Mesothelial cell of epicardium (in vitro differentiated cells): ENCODE results near the gene MTMR3. TPM values are rescaled to one million over a fixed set of nuclear protein-coding genes. Genes with fewer than 3 reads are reported as not detected.
A peak's percentile ranks its signal among the peaks of the same experiment; 100 is the strongest.
"Not testable (repeated sequence)": the region's sequence is repeated elsewhere in the genome, so short reads cannot be mapped to it uniquely, and the experiment has no call there.

Experiments used
- DNase-seq, 2 experiments: peaks; one replicate each; pipeline ENCODE4 v3.0.0; 2021; ENCODE audit warnings: low spot score in 2 of 2; ENCODE audit not compliant: unreplicated experiment in 2 of 2
- H3K27ac Mint-ChIP-seq: 2 replicates; pipeline ENCODE4 v1.8.0; 2021; ENCODE audit warnings: mixed read lengths
- H3K27me3 Mint-ChIP-seq: 2 replicates; pipeline ENCODE4 v1.8.0; 2021; ENCODE audit warnings: low read depth, mixed read lengths
- H3K36me3 Mint-ChIP-seq: 2 replicates; pipeline ENCODE4 v1.8.0; 2021; ENCODE audit warnings: mixed read lengths
- H3K4me1 Mint-ChIP-seq: 2 replicates; pipeline ENCODE4 v1.8.0; 2021; ENCODE audit warnings: mixed read lengths
- H3K4me3 Mint-ChIP-seq: 2 replicates; pipeline ENCODE4 v1.8.0; 2021; ENCODE audit warnings: mild to moderate bottlenecking, moderate library complexity, mixed read lengths
- H3K9me3 Mint-ChIP-seq: 2 replicates; pipeline ENCODE4 v1.8.0; 2021; ENCODE audit warnings: mixed read lengths
- total RNA-seq: library from RNA; stranded (reverse); gene quantifications from 3 replicates; pipeline ENCODE4 v1.2.1, GENCODE V29; 2021
- TF ChIP-seq, protein P1 (sequence below): fragments of 200-600 bp; sonication (generic); IDR thresholded peaks from one replicate; pipeline ENCODE4 v1.5.0; 2021; ENCODE audit warnings: antibody characterized with exemption; ENCODE audit not compliant: unreplicated experiment

The MTMR3 gene
- total RNA-seq, 1 donor from 2014 or later, result 58.7 TPM

DNA sequence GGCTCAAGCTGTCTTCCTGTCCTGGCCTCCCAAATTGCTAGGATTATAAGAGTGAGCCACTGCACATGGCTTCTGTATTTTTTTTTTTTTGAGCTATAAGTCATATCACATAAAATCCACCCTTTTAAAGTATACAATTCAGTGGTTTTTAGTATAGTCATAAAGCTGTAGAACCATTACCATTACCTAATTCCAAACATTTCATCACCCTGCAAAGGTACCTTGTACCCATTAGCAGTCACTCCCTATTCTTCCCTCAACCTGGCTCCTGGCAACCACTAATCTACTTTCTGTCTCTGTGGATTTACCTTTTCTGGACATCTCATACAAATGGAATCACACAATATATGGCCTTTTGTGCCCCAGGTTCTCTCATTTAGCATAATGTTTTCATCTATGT, 84.5 kb downstream of the MTMR3 start:
- H3K27ac Mint-ChIP-seq, result no peak overlapping the region
- peaks cover 6% of the 10 kb centered on the region for H3K4me1 Mint-ChIP-seq
- no peak for DNase-seq
- no peaks in the 10 kb centered on the region for H3K9me3 Mint-ChIP-seq
- H3K27me3 Mint-ChIP-seq, result no peaks in the 10 kb centered on the region
- H3K4me3 Mint-ChIP-seq, result no peak overlapping the region
- H3K36me3 Mint-ChIP-seq, result peaks cover 3% of the 10 kb centered on the region
- TF ChIP-seq, protein P1, sequence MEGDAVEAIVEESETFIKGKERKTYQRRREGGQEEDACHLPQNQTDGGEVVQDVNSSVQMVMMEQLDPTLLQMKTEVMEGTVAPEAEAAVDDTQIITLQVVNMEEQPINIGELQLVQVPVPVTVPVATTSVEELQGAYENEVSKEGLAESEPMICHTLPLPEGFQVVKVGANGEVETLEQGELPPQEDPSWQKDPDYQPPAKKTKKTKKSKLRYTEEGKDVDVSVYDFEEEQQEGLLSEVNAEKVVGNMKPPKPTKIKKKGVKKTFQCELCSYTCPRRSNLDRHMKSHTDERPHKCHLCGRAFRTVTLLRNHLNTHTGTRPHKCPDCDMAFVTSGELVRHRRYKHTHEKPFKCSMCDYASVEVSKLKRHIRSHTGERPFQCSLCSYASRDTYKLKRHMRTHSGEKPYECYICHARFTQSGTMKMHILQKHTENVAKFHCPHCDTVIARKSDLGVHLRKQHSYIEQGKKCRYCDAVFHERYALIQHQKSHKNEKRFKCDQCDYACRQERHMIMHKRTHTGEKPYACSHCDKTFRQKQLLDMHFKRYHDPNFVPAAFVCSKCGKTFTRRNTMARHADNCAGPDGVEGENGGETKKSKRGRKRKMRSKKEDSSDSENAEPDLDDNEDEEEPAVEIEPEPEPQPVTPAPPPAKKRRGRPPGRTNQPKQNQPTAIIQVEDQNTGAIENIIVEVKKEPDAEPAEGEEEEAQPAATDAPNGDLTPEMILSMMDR, result no peak

DNA sequence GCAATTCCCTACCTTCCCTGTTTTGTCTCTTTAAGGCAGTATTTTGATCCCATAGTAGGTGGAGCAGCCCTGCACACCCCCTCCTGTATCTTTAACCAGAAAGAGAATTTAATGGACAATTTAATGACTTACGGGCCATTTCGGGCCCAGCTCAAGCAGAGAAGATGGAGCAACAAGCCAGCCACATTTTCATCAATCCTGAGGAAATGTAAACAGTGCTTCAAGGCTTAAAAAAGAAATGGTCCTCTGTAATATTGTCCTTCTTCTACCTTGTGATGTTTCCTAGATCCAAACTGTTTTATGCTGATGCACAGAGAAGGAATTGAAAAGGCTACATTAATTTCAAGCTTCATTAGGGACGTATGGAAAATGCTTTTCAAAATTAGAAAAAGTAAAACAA, 88.6 kb downstream of the MTMR3 start:
- H3K4me3 Mint-ChIP-seq, result no peak overlapping the region
- peaks cover 12% of the 10 kb centered on the region for H3K4me1 Mint-ChIP-seq
- peak overlapping the region; percentile 68 for H3K27ac Mint-ChIP-seq
- H3K9me3 Mint-ChIP-seq, result no peaks in the 10 kb centered on the region
- H3K27me3 Mint-ChIP-seq, result no peaks in the 10 kb centered on the region
- no peak for DNase-seq
- H3K36me3 Mint-ChIP-seq, result peaks cover 3% of the 10 kb centered on the region
- TF ChIP-seq, protein P1, result no peak

DNA sequence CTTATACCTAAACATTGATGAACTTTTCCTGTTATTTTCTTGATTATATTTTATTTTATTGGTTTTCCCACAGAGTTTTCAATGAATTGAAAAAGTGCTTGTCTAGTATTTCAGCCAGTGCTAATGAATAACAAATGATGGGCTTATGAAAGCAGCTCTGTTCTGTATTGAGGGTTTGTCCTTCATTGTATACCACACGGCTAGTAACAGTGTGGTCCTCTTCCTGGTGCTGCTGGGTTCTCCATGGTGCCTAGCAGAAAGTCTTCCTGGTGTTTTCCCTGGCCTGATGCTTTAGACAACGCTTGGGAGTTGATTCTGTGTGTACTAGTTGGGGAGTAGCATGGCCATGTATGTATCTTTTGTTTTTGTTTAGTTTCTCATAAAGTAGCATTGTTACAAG, 89.1 kb downstream of the MTMR3 start:
- peak overlapping the region; percentile 51 for H3K27ac Mint-ChIP-seq
- no peaks in the 10 kb centered on the region for H3K9me3 Mint-ChIP-seq
- peaks cover 12% of the 10 kb centered on the region for H3K4me1 Mint-ChIP-seq
- TF ChIP-seq, protein P1, result no peak
- DNase-seq, result no peak
- H3K36me3 Mint-ChIP-seq, result peaks cover 3% of the 10 kb centered on the region
- H3K27me3 Mint-ChIP-seq, result no peaks in the 10 kb centered on the region
- no peak overlapping the region for H3K4me3 Mint-ChIP-seq

DNA sequence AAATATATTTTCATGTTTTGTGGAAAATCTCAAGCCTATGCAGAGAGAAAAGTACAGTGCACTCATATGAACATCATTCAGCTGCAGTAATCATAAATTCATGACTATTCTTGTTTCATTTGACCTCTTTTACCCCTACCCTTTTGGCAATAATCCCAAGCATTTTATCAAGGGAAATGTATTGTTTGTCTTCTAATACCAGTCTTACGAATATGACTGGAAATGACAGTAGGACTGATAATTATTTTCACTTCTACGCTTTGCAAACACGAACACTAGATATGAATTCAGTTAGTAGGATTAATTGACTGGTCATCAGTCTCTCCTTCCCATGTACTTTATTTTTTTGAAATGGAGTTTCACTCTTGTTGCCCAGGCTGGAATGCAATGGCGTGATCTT, 90.3 kb downstream of the MTMR3 start:
- no peak for DNase-seq
- no peaks in the 10 kb centered on the region for H3K9me3 Mint-ChIP-seq
- H3K36me3 Mint-ChIP-seq, result peaks cover 3% of the 10 kb centered on the region
- H3K27ac Mint-ChIP-seq, result peak overlapping the region; percentile 37
- TF ChIP-seq, protein P1, result no peak
- no peaks in the 10 kb centered on the region for H3K27me3 Mint-ChIP-seq
- H3K4me3 Mint-ChIP-seq, result no peak overlapping the region
- H3K4me1 Mint-ChIP-seq, result peaks cover 12% of the 10 kb centered on the region

DNA sequence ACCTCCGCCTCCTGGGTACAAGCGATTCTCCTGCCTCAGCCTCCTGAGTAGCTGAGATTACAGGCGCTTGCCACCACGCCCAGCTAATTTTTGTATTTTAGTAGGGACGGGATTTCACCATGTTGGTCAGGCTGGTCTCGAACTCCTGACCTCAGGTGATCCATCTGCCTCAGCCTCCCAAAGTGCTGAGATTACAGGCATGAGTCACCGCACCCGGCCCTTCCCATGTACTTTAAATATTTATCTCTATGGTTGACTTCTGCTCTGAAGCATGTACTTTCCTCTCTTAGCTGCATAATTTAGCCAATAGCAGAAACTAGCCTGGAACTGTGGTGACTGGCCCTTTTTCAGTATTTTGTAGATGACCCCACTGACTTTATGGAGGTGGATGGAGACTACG, 90.7 kb downstream of the MTMR3 start:
- peaks cover 13% of the 10 kb centered on the region for H3K4me1 Mint-ChIP-seq
- H3K9me3 Mint-ChIP-seq, H3K27me3 Mint-ChIP-seq, H3K36me3 Mint-ChIP-seq, H3K27ac Mint-ChIP-seq, H3K4me3 Mint-ChIP-seq, DNase-seq: not testable (repeated sequence)

DNA sequence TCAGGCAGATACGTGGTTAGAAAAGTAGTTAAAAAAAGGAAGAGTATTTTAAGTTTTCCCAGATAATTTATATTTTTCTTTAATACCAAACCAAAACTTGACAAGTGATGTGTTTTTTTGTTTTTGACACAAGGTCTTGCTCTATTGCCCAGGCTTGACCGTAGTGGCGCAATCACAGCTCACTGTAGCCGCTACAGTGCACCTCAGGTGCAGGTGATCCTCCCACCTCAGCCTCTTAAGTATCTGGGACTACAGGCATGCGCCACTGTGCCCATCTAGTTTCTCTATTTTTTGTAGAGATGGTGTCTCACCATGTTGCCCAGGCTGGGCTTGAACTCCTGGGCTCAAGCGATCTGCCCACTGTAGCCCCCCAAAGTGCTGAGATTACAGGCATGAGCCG, 92.5 kb downstream of the MTMR3 start:
- no peak for DNase-seq
- Mint-ChIP-seq H3K27me3 (no peaks in the 10 kb centered on the region), H3K4me1 (peaks cover 30% of the 10 kb centered on the region), H3K36me3 (no peaks in the 10 kb centered on the region), H3K4me3 (no peak overlapping the region), H3K27ac (no peak overlapping the region), H3K9me3 (no peaks in the 10 kb centered on the region)
- TF ChIP-seq, protein P1, result no peak
